ENCODE results near the gene FOXP1. TPM values are rescaled to one million over a fixed set of nuclear protein-coding genes. Genes with fewer than 3 reads are reported as not detected.

Gene FOXP1
- total RNA-seq, 1 experiment from 2014 or later, result 24.7 TPM

GRCh38 chr3:71156062-71156665 lies 427.4 kb downstream of the FOXP1 start:
- Histone ChIP-seq H3K36me3 (replicated peaks; ENCODE audit: control insufficient read depth, insufficient read depth, low read length) (no peaks in the 10 kb centered on the region), H3K4me3 (ENCODE audit: insufficient read depth, low read depth, low read length) (no peak overlapping the region), H3K27me3 (ENCODE audit: control insufficient read depth, insufficient read depth, low read length) (no peaks in the 10 kb centered on the region)
- DNase-seq, result peak; percentile 26

GRCh38 chr3:71154846-71155245 lies 428.7 kb downstream of the FOXP1 start:
- DNase-seq, result no peak
- H3K27me3 ChIP-seq (ENCODE audit: control insufficient read depth, insufficient read depth, low read length), result no peaks in the 10 kb centered on the region

DNA sequence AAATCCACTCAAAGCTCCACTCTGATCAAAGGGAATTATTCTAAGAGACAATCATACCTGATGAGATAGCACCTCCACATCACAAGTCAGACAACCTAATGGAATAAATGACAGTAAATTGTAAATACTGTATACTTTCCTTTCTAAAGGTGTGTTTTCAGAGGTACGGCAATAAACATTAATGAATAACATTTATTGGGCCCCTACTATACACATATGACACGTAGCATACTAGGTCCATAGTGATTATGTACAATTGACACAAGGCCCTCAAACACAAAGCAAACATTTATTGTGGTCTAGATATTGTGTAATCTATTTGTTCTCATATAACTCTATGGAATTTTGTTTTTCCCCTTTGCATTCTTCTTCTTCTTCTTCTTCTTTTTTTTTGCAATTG lies 429.8 kb downstream of the FOXP1 start:
- Histone ChIP-seq H3K27me3 (ENCODE audit: control insufficient read depth, insufficient read depth, low read length) (no peaks in the 10 kb centered on the region), H3K4me3 (ENCODE audit: insufficient read depth, low read depth, low read length) (no peak overlapping the region), H3K36me3 (replicated peaks; ENCODE audit: control insufficient read depth, insufficient read depth, low read length) (no peaks in the 10 kb centered on the region)
- no peak for DNase-seq

More at GRCh38 chr3:71154846-71155245, 428.7 kb downstream of the FOXP1 start:
- Histone ChIP-seq H3K4me3 (ENCODE audit: insufficient read depth, low read depth, low read length) (no peak overlapping the region), H3K36me3 (replicated peaks; ENCODE audit: control insufficient read depth, insufficient read depth, low read length) (no peaks in the 10 kb centered on the region)

DNA sequence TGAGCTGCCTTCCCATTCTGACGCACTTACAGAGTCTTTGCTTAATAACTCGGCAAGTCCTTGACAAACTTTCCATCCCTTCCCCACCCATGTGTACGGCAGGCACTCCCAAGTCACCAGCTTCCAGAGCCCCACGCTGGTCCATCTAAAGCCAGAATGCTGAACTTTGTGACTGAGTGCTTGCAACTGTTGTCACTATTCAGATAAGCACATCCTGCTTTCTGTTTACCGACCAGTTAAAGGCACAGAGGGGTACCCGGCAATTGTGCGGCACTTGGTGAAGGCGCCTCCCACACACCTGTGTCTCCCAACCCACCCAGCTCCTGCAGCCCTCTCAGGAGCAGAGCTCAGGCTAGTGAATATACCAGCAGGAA lies 430.6 kb downstream of the FOXP1 start:
- no peak overlapping the region for H3K4me3 ChIP-seq (ENCODE audit: insufficient read depth, low read depth, low read length)
- DNase-seq, result peak; percentile 37
- no peaks in the 10 kb centered on the region for H3K36me3 ChIP-seq (replicated peaks; ENCODE audit: control insufficient read depth, insufficient read depth, low read length)
- no peaks in the 10 kb centered on the region for H3K27me3 ChIP-seq (ENCODE audit: control insufficient read depth, insufficient read depth, low read length)

- Histone ChIP-seq H3K4me3 (ENCODE audit: insufficient read depth, low read depth, low read length) (no peak overlapping the region), H3K27me3 (ENCODE audit: control insufficient read depth, insufficient read depth, low read length) (no peaks in the 10 kb centered on the region), H3K36me3 (replicated peaks; ENCODE audit: control insufficient read depth, insufficient read depth, low read length) (no peaks in the 10 kb centered on the region)
- no peak for DNase-seq
Observed at GRCh38 chr3:71152039-71152891, 431.3 kb downstream of the FOXP1 start.

- Histone ChIP-seq H3K27me3 (ENCODE audit: control insufficient read depth, insufficient read depth, low read length) (no peaks in the 10 kb centered on the region), H3K36me3 (replicated peaks; ENCODE audit: control insufficient read depth, insufficient read depth, low read length) (no peaks in the 10 kb centered on the region), H3K4me3 (ENCODE audit: insufficient read depth, low read depth, low read length) (no peak overlapping the region)
- no peak for DNase-seq
Observed at GRCh38 chr3:71149959-71150954, 433.3 kb downstream of the FOXP1 start.

DNA sequence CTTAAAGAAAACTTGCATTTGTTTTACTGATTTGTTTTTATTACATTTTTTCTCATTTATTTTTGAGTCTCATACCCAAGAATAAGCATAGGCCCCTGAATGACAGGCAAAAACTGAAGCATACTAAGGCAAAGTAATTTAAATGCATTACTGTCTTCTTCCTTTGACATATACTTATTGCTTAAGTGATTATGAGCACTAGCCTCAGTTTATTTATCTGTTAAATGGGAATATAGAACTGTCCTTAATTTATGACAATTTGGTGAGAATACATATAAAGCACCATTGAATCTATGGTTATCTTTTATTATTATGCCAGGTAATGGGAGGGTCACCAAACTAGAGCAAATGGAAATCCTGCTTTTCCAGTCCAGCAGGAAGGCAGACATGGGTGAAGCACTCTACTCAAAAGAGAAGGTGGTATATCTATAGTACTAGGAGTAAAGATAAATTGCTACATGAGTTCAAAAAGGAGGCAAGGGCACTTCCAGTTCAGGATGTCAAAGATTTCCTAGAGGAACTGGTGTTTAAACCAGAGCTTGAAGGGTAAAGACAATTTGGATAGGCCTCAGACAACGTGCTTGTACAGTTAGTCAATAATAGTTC lies 435.0 kb downstream of the FOXP1 start:
- Histone ChIP-seq H3K4me3 (ENCODE audit: insufficient read depth, low read depth, low read length) (no peak overlapping the region), H3K36me3 (replicated peaks; ENCODE audit: control insufficient read depth, insufficient read depth, low read length) (no peaks in the 10 kb centered on the region), H3K27me3 (ENCODE audit: control insufficient read depth, insufficient read depth, low read length) (no peaks in the 10 kb centered on the region)
- no peak for DNase-seq

DNA sequence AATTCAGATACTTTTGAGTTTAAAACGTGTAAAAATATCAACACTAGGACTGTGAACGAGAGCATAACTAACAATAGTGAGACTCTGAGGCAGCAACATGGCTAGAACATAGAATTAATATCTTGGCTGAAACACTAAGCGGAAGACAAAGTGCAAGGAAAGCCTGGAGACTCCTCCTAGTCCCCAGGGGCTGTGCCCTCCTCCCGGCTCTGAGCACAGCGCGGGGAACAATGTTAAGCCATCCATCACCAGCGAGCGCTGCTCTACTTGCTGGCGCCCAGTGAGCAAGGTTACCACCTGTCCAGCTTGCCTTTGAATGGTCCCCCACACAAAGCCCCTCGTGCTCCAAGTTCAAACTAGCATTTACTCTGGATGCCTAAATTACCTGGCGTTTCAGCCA lies 436.9 kb downstream of the FOXP1 start:
- H3K36me3 ChIP-seq (replicated peaks; ENCODE audit: control insufficient read depth, insufficient read depth, low read length), result no peaks in the 10 kb centered on the region
- DNase-seq, result no peak
- H3K4me3 ChIP-seq (ENCODE audit: insufficient read depth, low read depth, low read length), result no peak overlapping the region
- no peaks in the 10 kb centered on the region for H3K27me3 ChIP-seq (ENCODE audit: control insufficient read depth, insufficient read depth, low read length)

DNA sequence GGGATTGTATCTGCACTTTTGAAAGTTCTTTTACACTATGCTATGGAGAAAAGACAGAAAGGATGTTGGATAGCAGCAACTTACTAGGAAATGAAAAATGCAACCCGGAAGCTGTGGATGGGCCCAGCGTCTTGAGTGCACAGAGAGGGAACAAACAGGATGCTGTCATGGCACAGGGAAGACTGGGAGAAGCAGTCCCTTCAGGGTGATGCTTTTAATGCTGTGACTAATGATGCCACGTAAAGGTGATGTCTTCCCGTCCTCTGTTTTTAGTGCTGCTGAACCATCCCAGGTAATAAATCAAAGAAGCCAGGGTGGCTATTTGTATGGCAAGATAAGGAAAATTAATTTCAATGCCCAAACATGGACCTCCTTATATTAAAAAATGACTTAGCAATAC lies 437.6 kb downstream of the FOXP1 start:
- Histone ChIP-seq H3K36me3 (replicated peaks; ENCODE audit: control insufficient read depth, insufficient read depth, low read length) (no peaks in the 10 kb centered on the region), H3K27me3 (ENCODE audit: control insufficient read depth, insufficient read depth, low read length) (no peaks in the 10 kb centered on the region), H3K4me3 (ENCODE audit: insufficient read depth, low read depth, low read length) (no peak overlapping the region)
- no peak for DNase-seq

GRCh38 chr3:71144525-71145253 lies 438.8 kb downstream of the FOXP1 start:
- no peaks in the 10 kb centered on the region for H3K27me3 ChIP-seq (ENCODE audit: control insufficient read depth, insufficient read depth, low read length)
- DNase-seq, result no peak

DNA sequence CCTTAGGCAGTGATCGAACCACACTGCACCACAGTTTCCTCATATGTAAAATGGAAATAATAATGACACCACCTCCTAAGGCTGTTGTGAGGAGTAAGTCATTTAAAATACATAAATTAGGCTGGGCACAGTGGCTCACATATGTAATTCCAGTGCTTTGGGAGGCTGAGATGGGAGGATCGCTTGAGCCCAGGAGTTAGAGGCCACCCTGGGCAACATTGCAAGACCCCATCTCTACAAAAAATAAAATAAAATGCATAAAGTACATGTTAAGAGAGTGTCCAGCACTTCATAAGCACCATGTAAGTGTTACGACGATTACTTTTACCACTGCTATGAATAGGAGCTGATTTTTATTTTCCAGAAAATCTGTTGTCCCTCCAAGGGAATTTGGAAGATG lies 440.0 kb downstream of the FOXP1 start:
- no peak for DNase-seq
- Histone ChIP-seq H3K27me3 (ENCODE audit: control insufficient read depth, insufficient read depth, low read length) (no peaks in the 10 kb centered on the region), H3K36me3 (replicated peaks; ENCODE audit: control insufficient read depth, insufficient read depth, low read length) (no peaks in the 10 kb centered on the region), H3K4me3 (ENCODE audit: insufficient read depth, low read depth, low read length) (no peak overlapping the region)

More at GRCh38 chr3:71144525-71145253, 438.8 kb downstream of the FOXP1 start:
- Histone ChIP-seq H3K36me3 (replicated peaks; ENCODE audit: control insufficient read depth, insufficient read depth, low read length) (no peaks in the 10 kb centered on the region), H3K4me3 (ENCODE audit: insufficient read depth, low read depth, low read length) (no peak overlapping the region)

- peak; percentile 19 for DNase-seq
Observed at GRCh38 chr3:71142441-71143161, 440.9 kb downstream of the FOXP1 start.

GRCh38 chr3:71140477-71140876 lies 443.1 kb downstream of the FOXP1 start:
- no peaks in the 10 kb centered on the region for H3K27me3 ChIP-seq (ENCODE audit: control insufficient read depth, insufficient read depth, low read length)
- DNase-seq, result no peak
- no peak overlapping the region for H3K4me3 ChIP-seq (ENCODE audit: insufficient read depth, low read depth, low read length)

More at GRCh38 chr3:71142441-71143161, 440.9 kb downstream of the FOXP1 start:
- Histone ChIP-seq H3K36me3 (replicated peaks; ENCODE audit: control insufficient read depth, insufficient read depth, low read length) (no peaks in the 10 kb centered on the region), H3K27me3 (ENCODE audit: control insufficient read depth, insufficient read depth, low read length) (no peaks in the 10 kb centered on the region), H3K4me3 (ENCODE audit: insufficient read depth, low read depth, low read length) (no peak overlapping the region)

More at GRCh38 chr3:71140477-71140876, 443.1 kb downstream of the FOXP1 start:
- no peaks in the 10 kb centered on the region for H3K36me3 ChIP-seq (replicated peaks; ENCODE audit: control insufficient read depth, insufficient read depth, low read length)

Measured in H7 (cell line).